K562 (cell line): Measurements from ENCODE around the gene HAL. TPM values are rescaled to one million over a fixed set of nuclear protein-coding genes. Genes with fewer than 3 reads are reported as not detected.

Source experiments
- ATAC-seq: fragments of 200-7000 bp; cut with Tn5 transposase; 3 replicates; pipeline ENCODE4 v1.9.1; 2020; ENCODE audit warnings: moderate library complexity
- BruUV-seq: library from RNA; stranded (reverse); fragments of 400-500 nt; replicated peaks from 2 replicates; lab custom pipeline; 2021; lab: Mats Ljungman, UMichigan
- CTCF ChIA-PET: fragments of 300-600 bp; formaldehyde crosslinking; extraction: SDS; loops from one replicate; lab custom pipeline; 2021; ENCODE audit warnings: low intra/inter-chr PET ratio; lab: Yijun Ruan, JAX
- POLR2A ChIA-PET: fragments of 300-600, 350-650 bp; sonication (Branson Sonifier 250); formaldehyde crosslinking; extraction: SDS; loops from one replicate; lab custom pipeline; 2021; ENCODE audit warnings: antibody characterized with exemption, inconsistent platforms; lab: Yijun Ruan, JAX
- DNase-seq, 4 experiments: peaks; one replicate each; pipeline versions ENCODE4 v3.0.0 to v3.0.0-alpha.2; 2011 to 2018; ENCODE audit warnings: low spot score in 3 of 4, mixed read lengths in 3 of 4; ENCODE audit errors: extremely low read depth in 1 of 4
- FAIRE-seq: peaks from 2 replicates; lab custom pipeline; 2011; peaks lifted over from hg19 to GRCh38; lab: Jason Lieb, UNC
- H2AFZ ChIP-seq: 2 replicates; pipeline ENCODE4 v1.6.0; 2011; ENCODE audit warnings: low read depth, low read length, control low read depth, inconsistent platforms
- H3K27ac ChIP-seq: fragments of 200-600 bp; 3 replicates; pipeline ENCODE4 v1.8.0; 2011; ENCODE audit warnings: low read depth, mild to moderate bottlenecking, control low read depth, inconsistent platforms, low read length, moderate library complexity, mixed read lengths; ENCODE audit errors: extremely low read depth
- H3K27me3 ChIP-seq, 2 experiments: fragments of 300-600 bp in 1 of 2; 2 replicates in 1 of 2; 3 replicates in 1 of 2; pipeline versions ENCODE4 v1.6.0 to v1.8.0; 2011; ENCODE audit warnings: inconsistent platforms in 2 of 2, low read length in 2 of 2, mild to moderate bottlenecking in 1 of 2, mixed read lengths in 1 of 2, moderate library complexity in 1 of 2; ENCODE audit not compliant: control insufficient read depth in 2 of 2, insufficient read depth in 2 of 2
- H3K36me3 ChIP-seq: fragments of 300-600 bp; 3 replicates; pipeline ENCODE4 v1.8.0; 2011; ENCODE audit warnings: mild to moderate bottlenecking, low read length, inconsistent platforms; ENCODE audit not compliant: control insufficient read depth, insufficient read depth
- H3K4me1 ChIP-seq, 2 experiments: fragments of 200-600 bp in 1 of 2; replicated peaks in 1 of 2; 2 replicates in 1 of 2; 3 replicates in 1 of 2; pipeline versions ENCODE4 v1.5.1 to v1.8.0; 2011; ENCODE audit warnings: inconsistent platforms in 2 of 2, low read length in 2 of 2, mild to moderate bottlenecking in 1 of 2, mixed read lengths in 1 of 2, moderate library complexity in 1 of 2; ENCODE audit not compliant: control insufficient read depth in 2 of 2, insufficient read depth in 2 of 2
- H3K4me2 ChIP-seq: 2 replicates; pipeline ENCODE4 v1.6.1; 2011; ENCODE audit warnings: low read length, control low read depth, inconsistent platforms, mixed read lengths; ENCODE audit not compliant: insufficient read depth
- H3K4me3 ChIP-seq: fragments of 200-600 bp; sonication (generic), shearing (Covaris generic); 2 replicates; pipeline ENCODE4 v1.5.1; 2016; ENCODE audit warnings: control low read depth, inconsistent platforms
- H3K79me2 ChIP-seq: fragments of 200-600 bp; 3 replicates; pipeline ENCODE4 v1.8.0; 2011; ENCODE audit warnings: low read length, inconsistent platforms; ENCODE audit not compliant: control insufficient read depth, insufficient read depth
- H3K9ac ChIP-seq, 2 experiments: 2 replicates each; pipeline versions ENCODE4 v1.6.0 to v1.6.1; 2011; ENCODE audit warnings: low read depth in 2 of 2, low read length in 2 of 2, control low read depth in 1 of 2, inconsistent platforms in 1 of 2, mild to moderate bottlenecking in 1 of 2, mixed read lengths in 1 of 2; ENCODE audit not compliant: insufficient read depth in 1 of 2
- H3K9me1 ChIP-seq: one replicate; pipeline ENCODE4 v1.6.0; 2011; ENCODE audit warnings: inconsistent platforms, mild to moderate bottlenecking, low read length, moderate library complexity; ENCODE audit not compliant: control insufficient read depth, insufficient read depth
- H3K9me3 ChIP-seq: replicated peaks from 2 replicates; pipeline ENCODE4 v1.5.1; 2011; ENCODE audit warnings: low read depth, low read length, inconsistent platforms; ENCODE audit not compliant: control insufficient read depth, insufficient read depth
- H4K20me1 ChIP-seq: replicated peaks from 2 replicates; pipeline ENCODE4 v1.6.1; 2011; ENCODE audit warnings: low read length, inconsistent platforms, mixed read lengths; ENCODE audit not compliant: control insufficient read depth, insufficient read depth
- CGGBP1 ChIP-seq: fragments of 250-450 bp; sonication (Bioruptor Pico); IDR thresholded peaks from 2 replicates; pipeline ENCODE4 v1.9.0; 2021; ENCODE audit warnings: mild to moderate bottlenecking
- ELF2 ChIP-seq: fragments of 250-450 bp; sonication (Bioruptor Pico); IDR thresholded peaks from 2 replicates; pipeline ENCODE4 v1.5.0; 2021; ENCODE audit warnings: mild to moderate bottlenecking
- ETV6 ChIP-seq, 3 experiments: fragments of 150-350 bp in 1 of 3; sonication (generic) in 1 of 3; formaldehyde crosslinking in 1 of 3; IDR thresholded peaks; 2 replicates each; pipeline versions ENCODE4 v1.6.1 to v1.8.0; 2014 to 2022; ENCODE audit warnings: borderline replicate concordance in 2 of 3, low read depth in 2 of 3, antibody characterized with exemption in 1 of 3, low read length in 1 of 3, mild to moderate bottlenecking in 1 of 3, missing genetic modification reagents in 1 of 3
- ID3 ChIP-seq, 2 experiments: fragments of 250-450 bp in 1 of 2; fragments of 450-650 bp in 1 of 2; sonication (Bioruptor Pico) in 1 of 2; IDR thresholded peaks; 2 replicates each; pipeline versions ENCODE4 v1.6.1 to v1.8.0; 2016 to 2021; ENCODE audit warnings: mild to moderate bottlenecking in 2 of 2, moderate library complexity in 2 of 2, missing compliant biosample characterization in 1 of 2, missing genetic modification characterization in 1 of 2
- MAFG ChIP-seq: fragments of 450-650 bp; conservative IDR thresholded peaks from 2 replicates; pipeline ENCODE4 v1.6.1; 2016; ENCODE audit warnings: missing genetic modification characterization, missing compliant biosample characterization
- MBD2 ChIP-seq: sonication (generic); IDR thresholded peaks from 2 replicates; pipeline ENCODE4 v1.6.1; 2016; ENCODE audit warnings: low read depth, borderline replicate concordance
- MIER1 ChIP-seq: fragments of 450-650 bp; IDR thresholded peaks from 2 replicates; pipeline ENCODE4 v1.6.1; 2016; ENCODE audit warnings: antibody characterized with exemption, mild to moderate bottlenecking, low read depth
- PKNOX1 ChIP-seq: fragments of 450-650 bp; IDR thresholded peaks from 2 replicates; pipeline ENCODE4 v1.6.1; 2016
- ZBTB7A ChIP-seq: IDR thresholded peaks from 2 replicates; pipeline ENCODE4 v1.6.1; 2011; ENCODE audit warnings: low read depth, mild to moderate bottlenecking, low read length, moderate library complexity, borderline replicate concordance; ENCODE audit not compliant: control insufficient read depth
- ZNF184 ChIP-seq: sonication (generic); formaldehyde crosslinking; IDR thresholded peaks from 2 replicates; pipeline ENCODE4 v1.5.0; 2020; ENCODE audit warnings: missing genetic modification reagents
- ZNF561 ChIP-seq: fragments of 450-650 bp; formaldehyde crosslinking; conservative IDR thresholded peaks from 2 replicates; pipeline ENCODE4 v1.4.0; 2020; ENCODE audit warnings: mild to moderate bottlenecking, moderate library complexity
- ZSCAN32 ChIP-seq: fragments of 450-650 bp; formaldehyde crosslinking; IDR thresholded peaks from 2 replicates; pipeline ENCODE4 v1.4.0; 2020; ENCODE audit warnings: mild to moderate bottlenecking, moderate library complexity
- WGBS: fragments of 100-300 bp; shearing (Covaris generic); methylation state at CpG from one replicate; pipeline ENCODE4 v1.1.6; 2016; ENCODE audit warnings: low coverage, mixed read lengths; ENCODE audit not compliant: insufficient coverage; ENCODE audit errors: missing lambda C conversion rate; 5-methylcytosine and 5-hydroxymethylcytosine counted together
- in situ Hi-C: fragments of 300-500 bp; cut with MboI; formaldehyde crosslinking; loops from 4 replicates; pipeline ENCODE4 v1.15.0; 2018; ENCODE audit warnings: inconsistent platforms, mixed read lengths
- intact Hi-C: fragments of 100-400 bp; cut with micrococcal nuclease; formaldehyde crosslinking; loops from 2 replicates; pipeline ENCODE4 v1.14.2; 2022
- polyA plus RNA-seq, 8 experiments: library from polyadenylated mRNA; depleted of rRNA in 4 of 8; stranded (reverse) in 5 of 8; unstranded in 3 of 8; fragments of >200 nt; fragmentation: Nextera tagmentation in 2 of 8; fragmentation: Illumina TruSeq in 1 of 8; extraction: Ambion mirVana in 2 of 8; extraction: Trizol in 1 of 8; gene quantifications; 2 replicates each; pipeline versions ENCODE4 v1.2.1 to v1.2.3, GENCODE V29; 2011 to 2014; ENCODE audit warnings: inconsistent platforms in 1 of 8, missing spikeins in 1 of 8
- total RNA-seq, 7 experiments: library from RNA; depleted of rRNA in 6 of 7; stranded (reverse); fragments of >200 nt in 6 of 7; fragmentation: Illumina TruSeq in 2 of 7; extraction: Trizol in 2 of 7; gene quantifications; 2 replicates each; pipeline versions ENCODE4 v1.2.1 to v1.2.3, GENCODE V29; 2011 to 2021; ENCODE audit warnings: low replicate concordance in 1 of 7
- TF ChIP-seq, protein P1 (sequence below): sonication (generic); formaldehyde crosslinking; IDR thresholded peaks from 2 replicates; pipeline ENCODE4 v1.8.1; 2023; ENCODE audit warnings: mild to moderate bottlenecking, missing genetic modification reagents
- TF ChIP-seq, protein P2 (sequence below): fragments of 250-450 bp; sonication (Bioruptor Pico); IDR thresholded peaks from 2 replicates; pipeline ENCODE4 v1.4.0; 2020; ENCODE audit warnings: mild to moderate bottlenecking, moderate library complexity, borderline replicate concordance

Gene HAL
- total and polyA plus RNA-seq, 9 of the 15 experiments (the other 6 are each of a cell fraction or from before 2014, with no cell fraction given) = 0.03 to 0.36 (median 0.20) TPM; not detected in 4

- FAIRE-seq (no peak), DNase-seq (no peak), ATAC-seq (no peak)
- H3K9me1 ChIP-seq = no peaks in the 10 kb centered on the region
- H3K27ac ChIP-seq = no peak within 1 kb of the TSS
- no peaks in the 10 kb centered on the region for H4K20me1 ChIP-seq
- peaks cover 0 to 10% of the 10 kb centered on the region in 2 experiments; a peak in 2 of 5 replicates for H3K4me1 ChIP-seq
- H2AFZ ChIP-seq = no peak within 1 kb of the TSS
- CTCF ChIA-PET = no interaction called here
- no peak within 1 kb of the TSS for H3K4me3 ChIP-seq
- H3K9ac ChIP-seq = no peak within 1 kb of the TSS
- intact Hi-C loops (no loop called here), in situ Hi-C loops (no loop called here)
- no peak within 1 kb of the TSS for H3K4me2 ChIP-seq
- WGBS = 24% methylated on average over 28 of the region's 38 CpGs
- POLR2A ChIA-PET = interaction anchor here (0.9 kb wide), 1 partner anchor 11 kb away, joined by 3 read pairs; no protein-coding TSS in a partner anchor
- no TSS peak for BruUV-seq
- H3K27me3 ChIP-seq = peaks cover 3 to 14% of the 10 kb centered on the region in 2 experiments; a peak in 3 of 5 replicates
- H3K9me3 ChIP-seq = no peaks in the 10 kb centered on the region
- H3K79me2 ChIP-seq = no peaks in the 10 kb centered on the region
- no peaks in the 10 kb centered on the region for H3K36me3 ChIP-seq
- no peak for TF ChIP-seq ZNF561
- TF ChIP-seq ETV6 (IDR thresholded peaks at IDR 0.05; ENCODE audit: borderline replicate concordance in 1 of 2, low read depth in 2 of 2, low read length in 1 of 2) = no peak
- no peak for TF ChIP-seq ETV6 (CRISPR knock-in tag; IDR thresholded peaks at IDR 0.05; ENCODE audit: borderline replicate concordance)
- TF ChIP-seq ZSCAN32 (CRISPR knock-in tag) = no peak
- no peak for TF ChIP-seq ELF2 (CRISPR knock-in tag)
- no peak for TF ChIP-seq ZBTB7A
- TF ChIP-seq, protein P1, sequence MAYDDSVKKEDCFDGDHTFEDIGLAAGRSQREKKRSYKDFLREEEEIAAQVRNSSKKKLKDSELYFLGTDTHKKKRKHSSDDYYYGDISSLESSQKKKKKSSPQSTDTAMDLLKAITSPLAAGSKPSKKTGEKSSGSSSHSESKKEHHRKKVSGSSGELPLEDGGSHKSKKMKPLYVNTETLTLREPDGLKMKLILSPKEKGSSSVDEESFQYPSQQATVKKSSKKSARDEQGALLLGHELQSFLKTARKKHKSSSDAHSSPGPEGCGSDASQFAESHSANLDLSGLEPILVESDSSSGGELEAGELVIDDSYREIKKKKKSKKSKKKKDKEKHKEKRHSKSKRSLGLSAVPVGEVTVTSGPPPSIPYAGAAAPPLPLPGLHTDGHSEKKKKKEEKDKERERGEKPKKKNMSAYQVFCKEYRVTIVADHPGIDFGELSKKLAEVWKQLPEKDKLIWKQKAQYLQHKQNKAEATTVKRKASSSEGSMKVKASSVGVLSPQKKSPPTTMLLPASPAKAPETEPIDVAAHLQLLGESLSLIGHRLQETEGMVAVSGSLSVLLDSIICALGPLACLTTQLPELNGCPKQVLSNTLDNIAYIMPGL = no peak
- no peak for TF ChIP-seq ID3 (CRISPR knock-in tag; IDR thresholded peaks at IDR 0.05)
- no peak for TF ChIP-seq ID3 (tag; IDR thresholded peaks at IDR 0.05)
- no peak for TF ChIP-seq ZNF184 (CRISPR knock-in tag)
- TF ChIP-seq MAFG (tag) = no peak
- TF ChIP-seq, protein P2, sequence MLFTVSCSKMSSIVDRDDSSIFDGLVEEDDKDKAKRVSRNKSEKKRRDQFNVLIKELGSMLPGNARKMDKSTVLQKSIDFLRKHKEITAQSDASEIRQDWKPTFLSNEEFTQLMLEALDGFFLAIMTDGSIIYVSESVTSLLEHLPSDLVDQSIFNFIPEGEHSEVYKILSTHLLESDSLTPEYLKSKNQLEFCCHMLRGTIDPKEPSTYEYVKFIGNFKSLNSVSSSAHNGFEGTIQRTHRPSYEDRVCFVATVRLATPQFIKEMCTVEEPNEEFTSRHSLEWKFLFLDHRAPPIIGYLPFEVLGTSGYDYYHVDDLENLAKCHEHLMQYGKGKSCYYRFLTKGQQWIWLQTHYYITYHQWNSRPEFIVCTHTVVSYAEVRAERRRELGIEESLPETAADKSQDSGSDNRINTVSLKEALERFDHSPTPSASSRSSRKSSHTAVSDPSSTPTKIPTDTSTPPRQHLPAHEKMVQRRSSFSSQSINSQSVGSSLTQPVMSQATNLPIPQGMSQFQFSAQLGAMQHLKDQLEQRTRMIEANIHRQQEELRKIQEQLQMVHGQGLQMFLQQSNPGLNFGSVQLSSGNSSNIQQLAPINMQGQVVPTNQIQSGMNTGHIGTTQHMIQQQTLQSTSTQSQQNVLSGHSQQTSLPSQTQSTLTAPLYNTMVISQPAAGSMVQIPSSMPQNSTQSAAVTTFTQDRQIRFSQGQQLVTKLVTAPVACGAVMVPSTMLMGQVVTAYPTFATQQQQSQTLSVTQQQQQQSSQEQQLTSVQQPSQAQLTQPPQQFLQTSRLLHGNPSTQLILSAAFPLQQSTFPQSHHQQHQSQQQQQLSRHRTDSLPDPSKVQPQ (CRISPR knock-in tag) = no peak
- no peak for TF ChIP-seq PKNOX1
- no peak for TF ChIP-seq CGGBP1 (CRISPR knock-in tag)
- no peak for TF ChIP-seq MIER1
- no peak for TF ChIP-seq MBD2
These were observed 52.8 kb downstream of the HAL start, which contains the start of gene AMDHD1 for GRCh38 chr12:95943330-95943842. Gene AMDHD1, plus strand, starts transcription at chr12:95943331. Its CDS starts 68 bp downstream, at chr12:95943399.
